ENCODE measurements around the gene SLX4IP.

SLX4IP gene

DNA sequence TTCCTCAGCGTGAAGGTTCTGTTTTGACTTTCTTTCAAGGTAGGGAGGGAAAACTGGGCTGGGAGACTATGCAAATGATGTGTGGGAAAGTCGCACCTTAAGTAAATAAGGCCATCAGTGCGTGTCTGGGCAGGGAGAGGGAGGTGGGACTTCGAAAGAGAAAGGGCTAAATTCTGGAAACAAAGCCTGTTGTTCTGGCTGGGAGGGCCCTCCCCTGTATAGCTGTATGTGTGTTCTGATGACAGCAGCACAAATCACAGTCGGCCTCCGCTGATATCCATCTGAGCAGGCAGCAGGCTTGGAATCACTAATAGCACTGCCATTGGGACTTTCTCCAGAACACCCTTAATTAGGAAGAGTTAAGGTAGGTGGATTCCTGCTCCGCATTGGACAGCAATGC lies 219.5 kb downstream of the SLX4IP start:
- no peak for DNase-seq

- no peak for DNase-seq
Measured at GRCh38 chr20:10655720-10656669, 220.9 kb downstream of the SLX4IP start.

DNA sequence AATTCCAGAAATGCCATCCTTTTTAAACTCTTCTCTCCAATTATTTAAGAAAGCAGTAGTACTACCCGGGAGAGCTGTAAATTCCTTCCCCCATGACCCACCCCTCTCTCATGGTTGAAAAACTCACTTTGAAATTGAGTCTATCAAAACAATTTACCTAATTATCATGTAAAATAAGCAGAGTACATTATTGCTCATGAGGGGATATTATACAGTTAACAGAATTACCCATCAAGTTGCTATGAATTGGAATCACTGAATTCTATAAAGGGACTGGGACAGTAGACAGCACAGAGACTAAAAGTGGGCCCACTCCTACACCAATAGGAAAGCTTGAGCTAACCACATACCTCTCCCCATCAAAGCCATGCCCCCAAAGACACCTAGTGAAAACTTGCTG lies 222.3 kb downstream of the SLX4IP start:
- DNase-seq, result no peak

DNA sequence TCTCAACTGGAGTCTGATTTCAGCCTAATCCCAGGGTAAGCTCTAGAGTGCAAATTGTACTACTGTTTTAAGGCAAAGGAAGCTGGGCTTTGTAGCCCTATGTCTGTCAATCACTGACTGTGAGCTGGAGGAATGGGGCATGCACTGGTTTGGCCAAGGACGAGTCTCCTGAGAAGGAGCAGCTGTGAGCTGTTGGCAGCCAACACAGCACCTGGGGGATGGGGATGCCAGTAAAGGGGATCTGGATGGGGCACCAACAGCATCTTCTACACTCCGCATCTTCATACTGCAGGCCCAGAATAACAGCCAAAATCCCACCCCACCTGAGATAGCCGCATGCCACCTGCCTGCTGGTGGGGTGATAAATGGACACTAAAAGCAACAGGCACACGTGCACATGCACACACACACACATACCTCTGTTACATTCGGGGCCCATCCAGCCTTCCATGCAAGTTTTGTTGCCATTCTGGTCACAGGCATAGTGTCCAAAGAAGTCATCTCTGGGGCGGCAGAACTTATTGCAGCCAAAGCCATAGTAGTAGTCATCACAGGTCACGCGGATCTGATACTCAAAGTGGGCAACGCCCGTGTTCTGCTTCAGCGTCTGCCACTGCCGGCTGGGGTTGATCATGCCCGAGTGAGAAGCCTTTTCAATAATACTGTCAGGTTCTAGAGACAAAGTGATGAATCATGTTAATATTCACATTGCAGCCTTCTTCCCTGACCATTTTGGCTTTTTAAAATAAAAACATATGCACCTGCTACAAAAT lies 223.1 kb downstream of the SLX4IP start:
- no peak for DNase-seq

DNA sequence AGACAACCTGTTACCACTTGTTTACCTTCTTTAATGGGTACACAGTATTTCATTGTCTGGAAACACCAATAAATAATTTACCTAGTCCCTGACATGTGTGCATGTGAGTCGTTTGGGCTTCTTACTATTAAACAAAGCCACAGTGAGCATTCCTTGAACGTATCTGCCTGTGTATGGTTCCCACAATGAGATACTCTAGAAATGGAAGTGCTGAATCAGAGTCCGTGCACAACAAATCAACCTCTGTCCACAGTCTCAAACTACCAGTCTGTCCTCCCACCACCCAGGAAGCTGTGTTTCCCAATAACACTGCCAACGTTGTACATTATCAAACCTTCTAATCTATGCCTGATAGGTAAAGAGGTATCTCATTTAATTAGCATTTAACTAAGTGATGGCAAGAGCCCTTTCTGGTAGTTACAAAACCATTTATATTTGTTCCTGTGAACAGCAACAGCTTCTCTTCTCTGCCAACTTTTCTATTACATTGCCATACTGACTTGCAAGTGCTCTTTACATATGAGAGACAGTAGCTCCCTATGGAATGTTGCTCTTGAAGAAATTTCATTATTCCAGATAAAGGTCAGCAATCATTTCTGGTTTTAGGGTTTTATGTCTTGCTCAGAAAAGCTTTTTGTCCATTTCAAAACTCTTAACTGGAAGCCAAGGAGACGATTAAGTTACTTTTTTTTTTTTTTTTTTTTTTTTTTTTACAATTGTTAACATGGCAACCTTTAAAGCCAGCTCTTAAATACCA lies 223.9 kb downstream of the SLX4IP start:
- no peak for DNase-seq

DNA sequence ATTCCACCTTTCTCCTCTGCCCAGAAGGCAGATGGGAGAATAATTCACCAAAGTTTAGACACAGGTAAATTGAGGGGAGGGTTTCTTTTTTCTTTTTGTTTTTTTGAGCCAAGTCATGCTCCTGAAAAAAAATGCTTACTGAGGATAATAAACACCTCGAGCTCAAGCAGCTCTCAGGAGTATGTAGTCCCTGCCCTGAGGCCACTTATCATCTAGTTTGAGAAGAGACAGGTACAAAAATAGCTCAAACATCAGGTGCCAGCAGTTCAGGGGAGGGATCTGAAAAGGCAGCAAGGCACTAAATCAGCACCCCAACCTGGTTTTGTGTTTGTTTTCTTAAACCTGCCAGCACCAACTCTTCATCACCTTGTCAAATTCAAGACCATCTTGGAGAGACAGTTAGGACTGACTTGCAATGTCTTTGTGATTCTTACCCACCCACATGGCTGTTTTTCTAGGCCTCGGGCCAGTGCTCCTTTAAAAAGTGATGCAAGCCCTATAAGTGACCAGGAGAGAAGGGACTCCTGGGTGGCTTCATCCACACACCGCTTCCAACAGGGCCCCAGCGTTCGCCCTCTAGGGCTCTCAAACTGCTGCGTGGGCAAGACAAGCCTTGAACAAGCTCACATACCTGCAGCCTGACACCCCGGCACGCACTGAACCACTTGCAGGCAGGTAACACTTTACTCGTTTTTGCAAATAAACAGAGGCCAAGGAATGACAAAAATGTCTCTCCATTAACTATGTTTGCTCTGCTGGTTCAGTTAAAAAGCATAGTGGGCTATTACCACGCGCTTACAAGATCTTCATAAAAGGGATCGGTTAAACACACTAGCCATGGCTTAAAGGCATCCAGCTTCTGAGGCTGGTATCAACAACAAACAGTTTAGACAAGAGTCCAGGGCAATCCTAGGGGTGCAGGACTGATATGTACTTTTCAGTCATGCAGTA lies 224.8 kb downstream of the SLX4IP start:
- no peak for DNase-seq

- DNase-seq, result no peak
Measured at GRCh38 chr20:10660661-10661060, 225.6 kb downstream of the SLX4IP start.

DNA sequence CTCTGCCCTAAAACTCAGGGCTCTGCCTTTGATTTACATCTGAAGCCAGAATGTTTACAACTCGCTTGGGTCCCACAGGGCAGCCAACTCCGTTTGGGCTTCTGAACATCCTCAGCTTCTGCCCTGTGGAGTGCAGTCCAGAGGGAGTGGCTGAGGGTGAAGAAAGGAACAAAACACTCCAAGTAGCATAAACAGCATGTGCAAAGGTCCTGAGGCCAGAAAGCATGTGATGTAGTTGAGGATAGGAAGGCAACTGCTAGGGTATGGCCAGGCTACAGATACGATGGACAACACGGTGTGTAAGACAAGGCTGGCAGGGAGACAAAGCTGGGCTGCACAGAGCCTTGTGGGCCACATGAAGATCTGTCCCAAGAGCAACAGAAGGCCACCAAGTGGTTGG lies 226.2 kb downstream of the SLX4IP start:
- DNase-seq, result no peak

DNA sequence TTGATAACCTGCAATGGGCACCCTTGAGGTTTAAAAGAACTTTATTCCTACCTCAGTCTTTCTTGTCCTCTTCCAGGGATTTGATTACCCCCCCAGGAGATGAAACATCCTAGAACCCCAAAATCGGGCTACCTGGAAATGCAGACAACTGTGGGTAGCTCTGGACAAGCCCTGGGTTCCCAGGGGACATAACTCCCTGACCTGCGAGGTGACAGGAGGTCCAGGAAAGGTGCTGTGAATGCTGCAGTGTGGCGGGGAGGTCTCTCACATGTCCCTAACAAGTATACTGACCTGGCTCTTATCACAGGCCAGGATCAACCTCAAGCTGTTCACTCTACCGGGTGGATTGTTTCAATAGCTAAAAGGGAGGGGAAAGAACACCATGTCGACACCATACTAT lies 227.0 kb downstream of the SLX4IP start:
- DNase-seq, result no peak

GRCh38 chr20:10662661-10663458 lies 227.8 kb downstream of the SLX4IP start:
- DNase-seq, result no peak

DNA sequence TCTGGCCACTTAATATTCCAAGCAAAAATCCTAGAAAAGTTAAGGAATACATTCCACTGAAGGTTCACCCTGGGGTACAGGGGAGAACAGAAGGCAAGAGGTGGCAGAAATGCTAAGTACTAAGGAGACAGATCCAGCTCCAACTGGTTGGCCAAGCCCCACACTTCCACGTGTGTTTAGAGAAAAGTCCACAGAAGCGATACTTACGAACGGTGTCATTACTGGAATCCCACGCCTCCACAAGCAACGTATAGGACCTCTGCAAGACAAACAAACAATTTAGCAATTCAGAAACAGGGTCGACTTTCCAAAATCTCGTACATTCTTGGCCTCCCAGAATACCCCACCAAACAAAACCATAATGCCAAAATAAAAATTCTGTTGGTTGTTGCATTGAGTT lies 228.7 kb downstream of the SLX4IP start:
- no peak for DNase-seq

- no peak for DNase-seq
Measured at GRCh38 chr20:10665027-10665561, 230.0 kb downstream of the SLX4IP start.

DNA sequence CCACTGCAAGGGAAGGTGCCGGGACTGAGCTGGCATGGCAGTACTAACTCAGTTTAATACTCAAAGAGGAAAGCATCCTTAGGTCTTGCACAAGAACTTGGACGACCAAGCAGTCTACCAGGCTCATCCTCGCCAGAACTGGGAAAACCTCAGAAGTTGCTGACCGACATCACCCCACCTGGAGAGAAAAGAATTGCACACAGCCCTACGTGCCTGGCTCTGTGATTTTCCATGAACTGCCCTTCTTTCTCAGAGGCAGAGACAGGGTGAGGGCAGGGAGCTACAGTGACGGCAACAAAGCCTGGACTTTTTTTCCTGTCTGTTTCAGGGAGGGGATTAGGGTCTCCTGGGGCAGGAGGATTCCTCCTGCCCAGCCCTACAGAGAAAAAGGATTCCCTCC lies 230.7 kb downstream of the SLX4IP start:
- DNase-seq, result no peak

DNA sequence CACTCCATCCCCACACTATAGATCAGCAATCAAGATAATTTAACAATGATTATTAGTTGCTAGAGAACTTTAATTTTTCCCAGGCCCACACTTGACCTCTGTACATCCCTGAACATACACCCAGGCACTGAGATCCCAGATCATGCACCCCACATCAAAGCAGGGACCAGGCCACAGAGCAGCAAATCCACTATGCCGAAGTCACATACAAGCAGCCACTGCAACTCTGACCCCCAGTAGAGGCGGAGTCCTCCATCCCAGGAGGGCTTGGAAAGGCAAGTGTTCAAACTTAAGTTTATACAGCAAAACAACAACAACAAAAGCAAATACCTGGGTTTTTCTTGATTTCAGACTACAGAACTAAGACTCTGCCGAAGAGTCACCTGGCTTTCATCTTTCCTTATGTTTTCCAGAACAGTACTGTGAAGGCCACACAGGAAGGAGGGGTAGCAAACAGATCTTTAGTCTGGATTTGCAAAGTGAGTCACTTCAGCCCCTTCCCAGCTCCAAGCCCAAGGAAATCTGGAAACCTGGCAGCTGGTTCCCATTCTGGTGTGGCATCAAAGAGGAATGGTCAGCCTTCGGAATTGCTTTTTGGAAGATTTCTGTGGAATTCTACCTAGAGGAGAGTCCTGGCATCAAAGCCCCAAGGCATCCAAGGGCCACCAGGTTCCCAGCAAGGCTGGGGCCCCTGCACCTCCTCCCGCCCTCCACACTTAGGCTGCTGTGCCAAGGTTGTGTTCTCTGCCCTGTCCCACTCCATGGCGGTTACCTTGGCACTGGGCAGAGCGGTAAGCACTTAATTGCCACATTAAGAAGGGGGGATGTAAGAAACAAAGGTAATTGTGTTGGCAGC lies 231.3 kb downstream of the SLX4IP start:
- DNase-seq, result no peak

DNA sequence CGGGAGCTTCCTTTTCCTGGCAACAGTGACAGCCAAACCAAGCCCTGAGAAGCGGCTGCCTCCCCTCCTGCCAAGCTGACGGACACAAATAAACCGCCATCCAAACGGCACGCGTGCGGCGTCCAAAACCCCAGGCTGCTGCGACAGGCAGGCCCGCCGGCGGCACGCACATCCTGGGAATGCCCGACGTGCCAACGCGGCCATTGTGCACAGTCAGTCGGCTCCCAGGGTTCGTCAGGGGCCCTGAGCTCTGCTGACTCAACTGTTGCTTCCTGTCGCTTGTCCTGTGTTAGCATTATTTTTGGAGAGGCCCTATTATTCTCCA lies 231.9 kb downstream of the SLX4IP start:
- DNase-seq, result no peak

DNA sequence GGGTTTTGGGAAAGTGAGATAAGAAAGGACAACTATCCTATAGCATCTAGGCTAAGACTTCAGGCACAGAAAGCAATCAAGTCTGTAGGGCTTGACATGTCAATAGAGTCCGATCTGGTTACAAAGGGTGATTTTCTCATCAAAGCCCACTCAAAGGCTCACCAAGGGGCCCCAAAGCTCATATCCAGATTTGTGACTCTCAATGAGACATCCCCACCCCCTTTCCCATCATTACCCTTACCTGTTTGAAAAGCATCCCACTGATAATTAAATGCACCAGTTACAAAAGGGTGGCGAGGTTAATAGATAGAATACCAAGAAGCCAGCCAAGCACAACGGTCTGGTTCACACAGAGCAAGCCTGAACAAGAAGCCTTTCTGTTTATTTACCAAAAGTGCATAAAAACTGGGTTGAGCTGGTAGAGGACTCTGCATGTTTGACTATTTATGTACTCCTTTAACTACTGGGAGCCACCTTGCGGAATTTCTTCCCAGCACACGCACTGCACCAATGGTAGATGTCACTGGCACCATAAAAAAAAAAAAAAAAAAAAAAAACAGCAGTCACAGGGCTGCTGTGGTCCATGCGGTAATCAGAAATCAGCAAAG lies 232.6 kb downstream of the SLX4IP start:
- DNase-seq, result no peak

DNA sequence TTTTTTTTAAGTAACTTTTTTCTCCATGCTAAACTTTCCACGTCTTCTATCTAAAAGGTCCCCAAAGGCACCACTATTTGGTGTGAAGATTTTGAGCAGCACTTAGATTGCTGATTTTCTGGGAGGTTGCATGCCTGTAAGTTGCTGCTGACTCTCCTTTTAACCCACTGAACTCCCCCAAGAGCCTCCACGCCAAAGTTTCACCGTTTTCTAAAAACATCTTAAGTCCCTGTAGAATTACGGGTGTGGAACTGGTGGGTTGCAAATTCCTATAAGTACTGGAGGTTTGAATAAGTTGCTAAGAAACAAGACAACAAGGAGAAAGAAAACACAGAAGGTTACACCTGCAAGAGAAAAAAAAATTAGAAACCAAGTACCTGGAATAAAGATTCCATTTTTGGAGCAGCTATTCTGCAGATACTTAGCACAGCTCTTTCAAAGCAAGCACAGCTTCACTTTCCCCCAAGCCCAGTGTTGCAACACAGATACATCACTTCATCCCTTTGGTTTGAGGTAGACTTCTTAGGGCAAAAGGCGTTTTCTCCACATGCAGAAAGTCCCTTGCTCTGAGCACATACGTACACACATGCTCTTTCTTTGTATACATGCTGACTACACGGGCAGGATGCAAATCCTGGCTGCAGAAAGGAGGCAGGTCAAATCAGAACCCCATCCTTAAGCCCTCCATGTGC lies 233.7 kb downstream of the SLX4IP start:
- DNase-seq, result no peak

GRCh38 chr20:10669843-10670446 lies 234.8 kb downstream of the SLX4IP start:
- DNase-seq, result no peak
